HCT116 (cell line): ENCODE results near the gene CDC42EP2. TPM values are rescaled to one million over a fixed set of nuclear protein-coding genes. Genes with fewer than 3 reads are reported as not detected.

Experiments
- ATAC-seq: fragments of 200-7000 bp; cut with Tn5 transposase; 2 replicates; pipeline ENCODE4 v1.9.1; 2020; ENCODE audit warnings: mild to moderate bottlenecking, moderate library complexity
- BruUV-seq: library from RNA; stranded (reverse); fragments of 400-500 nt; replicated peaks from 2 replicates; lab custom pipeline; 2021; lab: Mats Ljungman, UMichigan
- CTCF ChIA-PET: fragments of 300-600 bp; sonication (Branson Sonifier 250); formaldehyde crosslinking; loops from one replicate; lab custom pipeline; 2021; ENCODE audit warnings: antibody characterized with exemption; lab: Charles Lee
- POLR2A ChIA-PET: fragments of 300-600, 350-600 bp; sonication (Branson Sonifier 250); formaldehyde crosslinking; loops from one replicate; lab custom pipeline; 2021; ENCODE audit warnings: antibody characterized with exemption; lab: Charles Lee
- RAD21 ChIA-PET, 2 experiments: fragments of 300-600 bp; sonication (Branson Sonifier 250); formaldehyde crosslinking; loops; one replicate each; lab custom pipeline; 2023; ENCODE audit warnings: low total read pairs in 2 of 2; ENCODE audit not compliant: uncharacterized antibody in 2 of 2, unreplicated experiment in 2 of 2, low non-redundant PET in 1 of 2; lab: Charles Lee
- DNase-seq: peaks from one replicate; pipeline ENCODE4 v3.0.0-alpha.2; 2010; ENCODE audit warnings: low read depth, low spot score
- H2AFZ ChIP-seq: fragments of 200-600 bp; shearing (Covaris generic), sonication (generic); 2 replicates; pipeline ENCODE4 v1.6.1; 2017; ENCODE audit warnings: low read depth, mixed run types, mixed read lengths, antibody characterized with exemption, low read length; ENCODE audit not compliant: poor library complexity, severe bottlenecking
- H3K27ac ChIP-seq: 2 replicates; pipeline ENCODE4 v1.5.1; 2012; ENCODE audit warnings: low read depth, low read length
- H3K27me3 ChIP-seq: fragments of 200-600 bp; sonication (generic); 2 replicates; pipeline ENCODE4 v1.6.1; 2016; ENCODE audit warnings: mixed run types, low read length, mixed read lengths; ENCODE audit not compliant: insufficient read depth
- H3K36me3 ChIP-seq, 2 experiments: fragments of 200-500 bp in 1 of 2; fragments of 200-600 bp in 1 of 2; sonication (Bioruptor generic) in 1 of 2; sonication (generic) in 1 of 2; 2 replicates each; pipeline versions ENCODE4 v1.5.1 to v1.6.1; 2014 to 2016; ENCODE audit warnings: low read length in 2 of 2, inconsistent platforms in 1 of 2, mixed read lengths in 1 of 2, mixed run types in 1 of 2; ENCODE audit not compliant: insufficient read depth in 2 of 2, control insufficient read depth in 1 of 2
- H3K4me1 ChIP-seq, 2 experiments: fragments of 200-600 bp in 1 of 2; sonication (generic) in 1 of 2; 2 replicates each; pipeline versions ENCODE4 v1.5.1 to v1.6.1; 2012 to 2017; ENCODE audit warnings: low read length in 2 of 2, inconsistent platforms in 1 of 2, mild to moderate bottlenecking in 1 of 2, mixed read lengths in 1 of 2, mixed run types in 1 of 2, moderate library complexity in 1 of 2; ENCODE audit not compliant: insufficient read depth in 2 of 2, control insufficient read depth in 1 of 2
- H3K4me2 ChIP-seq: fragments of 200-600 bp; sonication (generic); 2 replicates; pipeline ENCODE4 v1.6.1; 2017; ENCODE audit warnings: mixed run types, low read length, mixed read lengths
- H3K4me3 ChIP-seq, 2 experiments: fragments of 200-600 bp in 1 of 2; sonication (generic) in 1 of 2; replicated peaks in 1 of 2; 2 replicates each; pipeline ENCODE4 v1.5.1; 2011 to 2016; ENCODE audit warnings: low read length in 2 of 2, control low read depth in 1 of 2, low read depth in 1 of 2, mild to moderate bottlenecking in 1 of 2, mixed read lengths in 1 of 2, mixed run types in 1 of 2
- H3K79me2 ChIP-seq: fragments of 200-600 bp; sonication (generic); 2 replicates; pipeline ENCODE4 v1.6.1; 2017; ENCODE audit warnings: mild to moderate bottlenecking, mixed run types, low read length, moderate library complexity, mixed read lengths; ENCODE audit not compliant: insufficient read depth
- H3K9ac ChIP-seq: fragments of 200-600 bp; sonication (generic); 2 replicates; pipeline ENCODE4 v1.6.1; 2016; ENCODE audit warnings: low read length, mixed read lengths
- H3K9me2 ChIP-seq: fragments of 200-600 bp; sonication (generic), shearing (Covaris generic); 2 replicates; pipeline ENCODE4 v1.6.1; 2017; ENCODE audit warnings: mixed run types, mild to moderate bottlenecking, moderate library complexity; ENCODE audit not compliant: insufficient read depth
- H3K9me3 ChIP-seq, 2 experiments: fragments of 200-500 bp in 1 of 2; fragments of 200-600 bp in 1 of 2; sonication (Bioruptor generic) in 1 of 2; sonication (generic) in 1 of 2; 2 replicates each; pipeline ENCODE4 v1.6.1; 2014 to 2017; ENCODE audit warnings: low read length in 2 of 2, mixed read lengths in 2 of 2, inconsistent platforms in 1 of 2, low read depth in 1 of 2, mild to moderate bottlenecking in 1 of 2, mixed run types in 1 of 2, moderate library complexity in 1 of 2; ENCODE audit not compliant: control insufficient read depth in 1 of 2, insufficient read depth in 1 of 2
- H4K20me1 ChIP-seq: fragments of 200-600 bp; sonication (generic), shearing (Covaris generic); 2 replicates; pipeline ENCODE4 v1.6.1; 2017; ENCODE audit warnings: mixed run types, mild to moderate bottlenecking, moderate library complexity; ENCODE audit not compliant: insufficient read depth
- CEBPB ChIP-seq: IDR thresholded peaks from 2 replicates; pipeline ENCODE4 v1.6.1; 2012; ENCODE audit warnings: low read depth
- EGR1 ChIP-seq: IDR thresholded peaks from 2 replicates; pipeline ENCODE4 v1.6.1; 2012; ENCODE audit warnings: low read depth
- JUND ChIP-seq: IDR thresholded peaks from 2 replicates; pipeline ENCODE4 v1.6.1; 2012
- POLR2A ChIP-seq: IDR thresholded peaks from 2 replicates; pipeline ENCODE4 v1.7.0; 2011; ENCODE audit warnings: borderline replicate concordance; ENCODE audit not compliant: insufficient read depth, insufficient read length; ENCODE audit errors: extremely low read depth
- POLR2AphosphoS5 ChIP-seq: IDR thresholded peaks from 2 replicates; pipeline ENCODE4 v1.6.1; 2011; ENCODE audit warnings: mild to moderate bottlenecking, low read depth, low read length, moderate library complexity
- intact Hi-C: fragments of 100-400 bp; cut with micrococcal nuclease; formaldehyde crosslinking; loops from 2 replicates; pipeline ENCODE4 v1.10.0; 2022
- total RNA-seq: library from RNA; stranded (reverse); gene quantifications from one replicate; pipeline ENCODE4 v1.2.1, GENCODE V29; 2021; ENCODE audit not compliant: unreplicated experiment
- TF ChIP-seq, protein P1 (sequence below), 3 experiments: fragments of 200-600 bp in 1 of 3; sonication (generic) in 1 of 3; IDR thresholded peaks in 2 of 3; conservative IDR thresholded peaks in 1 of 3; 2 replicates each; pipeline ENCODE4 v1.5.1; 2012 to 2017; ENCODE audit warnings: low read depth in 2 of 3, low read length in 2 of 3, antibody characterized with exemption in 1 of 3, borderline replicate concordance in 1 of 3, control low read depth in 1 of 3, mild to moderate bottlenecking in 1 of 3, mixed read lengths in 1 of 3, mixed run types in 1 of 3, moderate library complexity in 1 of 3; ENCODE audit not compliant: insufficient read depth in 1 of 3
- TF ChIP-seq, protein P2 (sequence below): IDR thresholded peaks from 2 replicates; pipeline ENCODE4 v1.6.1; 2012

CDC42EP2 gene
- total RNA-seq, 1 experiment from 2014 or later: 15.4 TPM

- TF ChIP-seq, protein P1, sequence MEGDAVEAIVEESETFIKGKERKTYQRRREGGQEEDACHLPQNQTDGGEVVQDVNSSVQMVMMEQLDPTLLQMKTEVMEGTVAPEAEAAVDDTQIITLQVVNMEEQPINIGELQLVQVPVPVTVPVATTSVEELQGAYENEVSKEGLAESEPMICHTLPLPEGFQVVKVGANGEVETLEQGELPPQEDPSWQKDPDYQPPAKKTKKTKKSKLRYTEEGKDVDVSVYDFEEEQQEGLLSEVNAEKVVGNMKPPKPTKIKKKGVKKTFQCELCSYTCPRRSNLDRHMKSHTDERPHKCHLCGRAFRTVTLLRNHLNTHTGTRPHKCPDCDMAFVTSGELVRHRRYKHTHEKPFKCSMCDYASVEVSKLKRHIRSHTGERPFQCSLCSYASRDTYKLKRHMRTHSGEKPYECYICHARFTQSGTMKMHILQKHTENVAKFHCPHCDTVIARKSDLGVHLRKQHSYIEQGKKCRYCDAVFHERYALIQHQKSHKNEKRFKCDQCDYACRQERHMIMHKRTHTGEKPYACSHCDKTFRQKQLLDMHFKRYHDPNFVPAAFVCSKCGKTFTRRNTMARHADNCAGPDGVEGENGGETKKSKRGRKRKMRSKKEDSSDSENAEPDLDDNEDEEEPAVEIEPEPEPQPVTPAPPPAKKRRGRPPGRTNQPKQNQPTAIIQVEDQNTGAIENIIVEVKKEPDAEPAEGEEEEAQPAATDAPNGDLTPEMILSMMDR (IDR thresholded peaks at IDR 0.05 in 2 of 3, conservative IDR thresholded peaks at IDR 0.05 in 1 of 3; ENCODE audit: borderline replicate concordance in 1 of 3, insufficient read depth in 1 of 3, low read depth in 2 of 3, low read length in 2 of 3): no peak
- TF ChIP-seq, protein P2, sequence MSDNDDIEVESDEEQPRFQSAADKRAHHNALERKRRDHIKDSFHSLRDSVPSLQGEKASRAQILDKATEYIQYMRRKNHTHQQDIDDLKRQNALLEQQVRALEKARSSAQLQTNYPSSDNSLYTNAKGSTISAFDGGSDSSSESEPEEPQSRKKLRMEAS: no peak
These were observed 10.6 kb upstream of the CDC42EP2 start (continued) for GRCh38 chr11:65304110-65304509.

DNA sequence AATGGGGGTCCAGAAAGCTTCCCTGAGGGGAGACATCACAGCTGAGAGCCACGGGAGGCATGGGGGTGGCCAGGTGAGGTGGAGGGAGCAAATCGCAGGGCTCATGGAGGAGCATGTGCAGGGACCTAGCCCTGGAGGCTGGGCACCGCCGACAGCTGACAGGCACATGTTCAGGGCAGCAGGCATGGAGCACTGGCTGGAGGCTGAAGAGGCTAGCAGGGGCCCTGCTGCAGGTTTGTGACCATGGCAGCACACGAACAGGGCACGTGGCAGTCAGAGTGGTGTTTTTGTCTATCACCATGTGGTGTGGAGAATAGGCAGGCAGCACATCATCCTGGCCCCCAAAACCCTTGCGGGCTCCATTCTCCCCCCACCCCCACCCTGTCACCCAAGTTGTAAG is 10.1 kb upstream of the CDC42EP2 start:
- Histone ChIP-seq H4K20me1 (no peaks in the 10 kb centered on the region), H3K4me3 (no peak overlapping the region), H3K9ac (no peak overlapping the region), H3K36me3 (no peaks in the 10 kb centered on the region; a peak in 1 of 4 replicates), H2AFZ (no peak overlapping the region), H3K27ac (no peak overlapping the region), H3K9me2 (no peaks in the 10 kb centered on the region), H3K4me1 (peaks cover 0 to 20% of the 10 kb centered on the region in 2 experiments; a peak in 2 of 4 replicates), H3K4me2 (no peak overlapping the region), H3K79me2 (no peaks in the 10 kb centered on the region), H3K9me3 (no peaks in the 10 kb centered on the region), H3K27me3 (no peaks in the 10 kb centered on the region)
- RAD21 ChIA-PET: no interaction called here
- ATAC-seq: no peak
- DNase-seq: no peak
- TF ChIP-seq POLR2A (no peak), JUND (no peak), POLR2AphosphoS5 (peak; percentile 24; the same call in 1 of the 2 replicates), EGR1 (no peak), CEBPB (no peak)
- POLR2A ChIA-PET: no interaction called here
- intact Hi-C loops: no loop called here
- CTCF ChIA-PET: no interaction called here
- no TSS peak for BruUV-seq
